Retinal pigment epithelial cell (primary cell): Measurements from ENCODE around the gene NRSN1.
A peak's percentile ranks its signal among the peaks of the same experiment; 100 is the strongest.

Experiments used
- DNase-seq: peaks from one replicate; pipeline ENCODE4 v3.0.0-alpha.2; 2010; ENCODE audit warnings: low read depth
- H3K4me3 ChIP-seq: 2 replicates; pipeline ENCODE4 v1.5.1; 2011; ENCODE audit warnings: mild to moderate bottlenecking, low read length, control low read depth, moderate library complexity
- CTCF ChIP-seq: conservative IDR thresholded peaks from 2 replicates; pipeline ENCODE4 v1.5.1; 2011; ENCODE audit warnings: low read depth, low read length, control low read depth, inconsistent platforms

Gene NRSN1

DNA sequence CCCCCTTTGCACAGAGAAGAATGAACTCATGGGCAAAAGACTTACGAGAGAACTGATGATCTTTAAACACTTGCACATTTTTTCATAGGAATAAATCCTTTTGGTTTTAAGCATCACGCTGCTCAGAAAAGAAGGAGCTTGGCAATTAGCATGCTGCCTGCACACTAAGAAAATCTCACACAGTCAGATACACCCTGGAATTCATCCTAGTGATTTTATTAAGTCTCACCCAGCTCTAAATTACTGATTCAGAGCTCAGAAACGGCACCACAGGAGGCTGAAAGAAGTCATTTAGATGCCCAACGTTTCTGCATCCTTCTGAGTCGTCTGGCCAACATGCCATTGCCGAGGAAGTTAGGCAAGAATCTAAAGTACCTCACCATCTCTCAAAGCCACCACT, 18.0 kb upstream of the NRSN1 start:
- TF ChIP-seq CTCF: no peak
- no peak for DNase-seq
- H3K4me3 ChIP-seq: no peak overlapping the region

GRCh38 chr6:24110417-24110816, 15.6 kb upstream of the NRSN1 start:
- TF ChIP-seq CTCF: no peak
- H3K4me3 ChIP-seq: no peak overlapping the region
- no peak for DNase-seq

DNA sequence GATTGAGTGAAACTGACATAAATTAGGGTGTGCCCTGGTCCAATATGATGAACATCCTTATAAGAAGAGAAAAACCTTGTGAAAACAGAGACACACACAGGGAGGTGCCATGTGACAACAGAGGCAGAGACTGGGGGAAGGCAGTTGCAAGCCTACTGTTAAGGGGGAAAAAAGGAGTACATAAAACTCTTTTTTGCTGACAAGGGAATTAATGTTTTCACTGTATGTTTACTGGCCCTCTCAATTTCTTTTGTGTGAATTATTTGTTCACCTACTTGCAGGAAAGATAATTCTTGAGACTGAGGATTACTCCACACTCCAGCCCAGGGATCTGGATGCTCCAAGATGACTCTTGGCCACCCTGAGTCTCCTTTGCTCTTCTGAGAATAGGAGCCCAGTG, 12.1 kb upstream of the NRSN1 start:
- no peak overlapping the region for H3K4me3 ChIP-seq
- no peak for TF ChIP-seq CTCF
- no peak for DNase-seq

DNA sequence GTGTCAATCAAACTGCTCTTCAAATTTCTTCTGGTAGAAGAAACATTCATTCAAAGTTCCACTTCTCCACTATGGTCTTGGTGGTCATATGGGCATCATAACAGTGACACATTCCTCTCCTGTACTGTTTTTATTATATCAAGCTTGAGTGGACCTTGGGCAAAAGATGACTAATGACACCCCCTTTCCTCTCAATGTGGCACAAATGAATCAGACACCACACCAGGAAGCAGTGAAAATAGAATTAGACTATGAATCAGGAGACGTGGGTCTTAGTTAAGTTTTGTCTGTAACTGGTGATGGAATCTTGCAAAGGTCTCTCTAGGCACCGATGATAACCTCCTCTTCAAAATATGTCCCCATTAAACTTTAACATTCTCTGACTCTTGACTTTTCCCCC, 9.0 kb upstream of the NRSN1 start:
- TF ChIP-seq CTCF: no peak
- H3K4me3 ChIP-seq: no peak overlapping the region
- DNase-seq: no peak

- no peak overlapping the region for H3K4me3 ChIP-seq
- no peak for DNase-seq
- TF ChIP-seq CTCF: no peak
Measured at GRCh38 chr6:24122139-24122538, 3.9 kb upstream of the NRSN1 start.

DNA sequence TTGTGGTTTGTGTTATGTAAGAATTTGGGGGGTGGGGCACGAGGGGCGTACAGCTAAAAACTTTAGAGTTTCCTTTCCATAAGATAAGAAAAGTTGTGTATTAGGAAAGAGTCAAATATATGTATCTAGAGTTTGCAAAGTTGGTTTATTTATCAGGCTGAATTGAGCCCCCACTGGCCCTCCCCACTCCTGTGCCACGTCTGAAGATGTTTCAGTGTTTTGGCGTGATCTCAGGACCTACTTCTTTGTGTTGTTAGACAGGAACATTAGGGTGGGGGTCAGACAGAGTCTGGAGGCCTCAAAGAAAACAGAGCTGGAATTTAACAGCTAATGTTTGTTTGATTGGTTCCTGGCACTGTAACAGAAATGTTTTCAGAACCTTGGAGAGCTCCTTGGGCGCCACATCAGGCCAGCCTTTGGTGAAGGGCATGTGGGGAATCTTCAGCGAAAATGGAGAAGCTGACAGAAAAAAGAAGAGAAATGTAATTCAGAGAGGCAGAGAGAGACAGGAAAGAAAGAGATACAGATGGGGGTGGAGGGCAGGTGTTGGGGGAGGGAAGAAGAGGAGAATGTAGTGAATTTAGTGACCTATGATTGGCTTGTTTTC, 674 bp downstream of the NRSN1 start:
- no peak overlapping the region for H3K4me3 ChIP-seq
- DNase-seq: peak; percentile 32
- TF ChIP-seq CTCF: no peak

DNA sequence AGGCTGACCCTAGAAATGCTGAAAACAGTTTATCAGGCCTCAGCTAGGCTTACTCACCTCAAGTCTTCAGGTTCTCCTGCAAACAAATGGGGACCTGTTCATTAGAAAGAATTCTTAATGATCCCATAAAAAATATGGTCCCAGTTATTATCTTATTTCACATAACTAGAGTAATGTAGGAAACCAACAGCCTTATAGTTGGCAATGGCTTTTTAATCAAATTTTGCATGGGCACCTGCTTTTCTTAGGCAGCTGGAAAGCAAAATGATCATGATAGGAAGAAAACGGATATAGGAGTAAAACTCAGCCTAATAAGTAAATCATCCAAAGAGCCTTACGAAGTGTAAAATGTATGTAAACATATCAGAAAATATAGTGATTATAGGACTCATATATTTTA, 1.3 kb downstream of the NRSN1 start:
- no peak for DNase-seq
- H3K4me3 ChIP-seq: no peak overlapping the region
- no peak for TF ChIP-seq CTCF
